PFSK-1 (cell line): ENCODE results near the gene STIM1.

ENCODE experiments used
- FOXP2 ChIP-seq: optimal IDR thresholded peaks from 2 replicates; pipeline ENCODE3; 2011; ENCODE audit warnings: borderline replicate concordance, control low read depth, inconsistent platforms; ENCODE audit not compliant: insufficient read depth; ENCODE audit errors: extremely low read length, extremely low read depth
- POLR2AphosphoS5 ChIP-seq: IDR thresholded peaks from 2 replicates; pipeline ENCODE4 v1.6.1; 2012; ENCODE audit warnings: low read depth, mild to moderate bottlenecking, control low read depth, low read length, moderate library complexity
- SIN3A ChIP-seq: IDR thresholded peaks from 2 replicates; pipeline ENCODE4 v1.6.1; 2012; ENCODE audit warnings: mild to moderate bottlenecking, low read length, moderate library complexity, borderline replicate concordance; ENCODE audit not compliant: insufficient read depth
- TAF1 ChIP-seq: IDR thresholded peaks from 2 replicates; pipeline ENCODE4 v1.6.1; 2012; ENCODE audit warnings: low read length, control low read depth, borderline replicate concordance; ENCODE audit not compliant: insufficient read depth
- TF ChIP-seq, protein P1 (sequence below), 2 experiments: IDR thresholded peaks; 2 replicates each; pipeline versions ENCODE4 v1.6.1 to v1.8.0; 2011 to 2012; ENCODE audit warnings: low read depth in 2 of 2, low read length in 2 of 2, control low read depth in 1 of 2, inconsistent platforms in 1 of 2, mild to moderate bottlenecking in 1 of 2, moderate library complexity in 1 of 2; ENCODE audit not compliant: insufficient read depth in 1 of 2

DNA sequence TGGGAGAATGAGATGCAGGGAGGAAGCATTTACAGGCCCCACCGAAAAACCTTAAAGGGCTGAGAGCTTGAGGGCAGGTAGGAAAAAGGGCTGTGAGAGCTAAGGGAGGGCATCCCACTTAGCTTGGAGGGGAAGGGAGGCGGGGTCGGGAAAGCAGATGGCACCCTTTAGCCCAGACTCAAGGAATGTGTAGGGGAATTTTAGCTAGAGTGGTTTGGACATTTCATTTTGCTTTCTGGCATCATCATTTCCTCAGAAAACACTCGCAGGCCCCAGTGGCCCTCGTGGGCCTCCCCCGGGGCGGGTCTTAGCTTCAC is 846 bp upstream of the STIM1 start:
- TF ChIP-seq POLR2AphosphoS5 (no peak), TAF1 (no peak), SIN3A (no peak), FOXP2 (no peak)
- TF ChIP-seq, protein P1, sequence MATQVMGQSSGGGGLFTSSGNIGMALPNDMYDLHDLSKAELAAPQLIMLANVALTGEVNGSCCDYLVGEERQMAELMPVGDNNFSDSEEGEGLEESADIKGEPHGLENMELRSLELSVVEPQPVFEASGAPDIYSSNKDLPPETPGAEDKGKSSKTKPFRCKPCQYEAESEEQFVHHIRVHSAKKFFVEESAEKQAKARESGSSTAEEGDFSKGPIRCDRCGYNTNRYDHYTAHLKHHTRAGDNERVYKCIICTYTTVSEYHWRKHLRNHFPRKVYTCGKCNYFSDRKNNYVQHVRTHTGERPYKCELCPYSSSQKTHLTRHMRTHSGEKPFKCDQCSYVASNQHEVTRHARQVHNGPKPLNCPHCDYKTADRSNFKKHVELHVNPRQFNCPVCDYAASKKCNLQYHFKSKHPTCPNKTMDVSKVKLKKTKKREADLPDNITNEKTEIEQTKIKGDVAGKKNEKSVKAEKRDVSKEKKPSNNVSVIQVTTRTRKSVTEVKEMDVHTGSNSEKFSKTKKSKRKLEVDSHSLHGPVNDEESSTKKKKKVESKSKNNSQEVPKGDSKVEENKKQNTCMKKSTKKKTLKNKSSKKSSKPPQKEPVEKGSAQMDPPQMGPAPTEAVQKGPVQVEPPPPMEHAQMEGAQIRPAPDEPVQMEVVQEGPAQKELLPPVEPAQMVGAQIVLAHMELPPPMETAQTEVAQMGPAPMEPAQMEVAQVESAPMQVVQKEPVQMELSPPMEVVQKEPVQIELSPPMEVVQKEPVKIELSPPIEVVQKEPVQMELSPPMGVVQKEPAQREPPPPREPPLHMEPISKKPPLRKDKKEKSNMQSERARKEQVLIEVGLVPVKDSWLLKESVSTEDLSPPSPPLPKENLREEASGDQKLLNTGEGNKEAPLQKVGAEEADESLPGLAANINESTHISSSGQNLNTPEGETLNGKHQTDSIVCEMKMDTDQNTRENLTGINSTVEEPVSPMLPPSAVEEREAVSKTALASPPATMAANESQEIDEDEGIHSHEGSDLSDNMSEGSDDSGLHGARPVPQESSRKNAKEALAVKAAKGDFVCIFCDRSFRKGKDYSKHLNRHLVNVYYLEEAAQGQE (IDR thresholded peaks at IDR 0.05; ENCODE audit: insufficient read depth in 1 of 2, low read depth in 2 of 2, low read length in 2 of 2), result no peak
